Left lung (tissue), 10 donors: Measurements from ENCODE around the gene IFI6. TPM values are rescaled to one million over a fixed set of nuclear protein-coding genes. Genes with fewer than 3 reads are reported as not detected.

Experiments
- ATAC-seq: fragments of 200-7000 bp; cut with Tn5 transposase; one replicate; pipeline ENCODE4 v1.9.1; 2020; ENCODE audit warnings: moderate library complexity
- DNase-seq, 4 donors: peaks; one replicate each; pipeline ENCODE4 v3.0.0-alpha.2; 2013 to 2020
- H3K27ac ChIP-seq, 2 donors: fragments of 200-600 bp; sonication (generic) in 1 of 2; one replicate each; pipeline versions ENCODE4 v1.5.0 to v1.8.0; 2020 to 2021
- H3K27me3 ChIP-seq, 2 donors: fragments of 200-600 bp; sonication (generic) in 1 of 2; one replicate each; pipeline versions ENCODE4 v1.5.0 to v1.8.0; 2020 to 2021
- H3K36me3 ChIP-seq, 2 donors: fragments of 200-600 bp; sonication (generic) in 1 of 2; one replicate each; pipeline versions ENCODE4 v1.5.0 to v1.8.0; 2020 to 2021
- H3K4me1 ChIP-seq, 2 donors: fragments of 200-600 bp; one replicate each; pipeline ENCODE4 v1.8.0; 2021
- H3K4me3 ChIP-seq, 2 donors: fragments of 200-600 bp; sonication (generic) in 1 of 2; one replicate each; pipeline versions ENCODE4 v1.5.0 to v1.8.0; 2020 to 2021; ENCODE audit warnings: mild to moderate bottlenecking in 1 of 2
- H3K9me3 ChIP-seq, 2 donors: fragments of 200-600 bp; sonication (generic) in 1 of 2; one replicate each; pipeline versions ENCODE4 v1.5.0 to v1.8.0; 2020 to 2021
- CTCF ChIP-seq, 2 donors: fragments of 200-600 bp; sonication (generic) in 1 of 2; IDR thresholded peaks; one replicate each; pipeline versions ENCODE4 v1.5.0 to v1.8.0; 2021; ENCODE audit warnings: antibody characterized with exemption in 2 of 2
- intact Hi-C, 2 donors: fragments of 100-400 bp; cut with DNase I; formaldehyde crosslinking; loops; one replicate each; pipeline versions ENCODE4 v1.11.2 to v1.14.2; 2022
- polyA plus RNA-seq, 6 donors: library from polyadenylated mRNA; unstranded; fragments of 120-200 nt; gene quantifications; one replicate each; pipeline ENCODE4 v1.2.1, GENCODE V29; 2013; ENCODE audit not compliant: insufficient read length in 6 of 6
- total RNA-seq, 2 donors: library from RNA; stranded (reverse); fragmentation: NEBNext Ultra II Directional; extraction: Animal tissue kit (Norgen Biotek cat#: 25700); gene quantifications; one replicate each; pipeline ENCODE4 v1.2.1, GENCODE V29; 2021
- donor health status: DM: no; HTN: yes; CAD: no.
- donor health status: DM: no; HTN: no; CAD: no.

The IFI6 gene
- total and polyA plus RNA-seq, 8 donors = 27.4 to 341 (median 29.5) TPM

GRCh38 chr1:27661412-27662075, 10.4 kb downstream of the IFI6 start:
- H3K27ac ChIP-seq = no peak overlapping the region
- intact Hi-C loops = loop anchor here (2.0 to 10.0 kb wide), 3 partner anchors 51 to 257 kb away; no protein-coding TSS in a partner anchor
- H3K27me3 ChIP-seq = no peaks in the 10 kb centered on the region
- no peak overlapping the region for H3K4me3 ChIP-seq
- DNase-seq (peak in 1 of 4 donors; percentile 33), ATAC-seq (no peak)
- TF ChIP-seq CTCF (IDR thresholded peaks at IDR 0.05) = no peak
- no peaks in the 10 kb centered on the region for H3K9me3 ChIP-seq
- H3K4me1 ChIP-seq = peaks cover 5 to 54% of the 10 kb centered on the region in 2 donors
- peaks cover 0 to 11% of the 10 kb centered on the region in 2 donors for H3K36me3 ChIP-seq

GRCh38 chr1:27660300-27660835, 11.6 kb downstream of the IFI6 start:
- intact Hi-C loops = loop anchor here (5.0 to 10.0 kb wide), 2 partner anchors 53 to 256 kb away; no protein-coding TSS in a partner anchor
- no peak for TF ChIP-seq CTCF (IDR thresholded peaks at IDR 0.05)
- peaks cover 8 to 65% of the 10 kb centered on the region in 2 donors for H3K4me1 ChIP-seq
- DNase-seq = no peak
- H3K27me3 ChIP-seq = no peaks in the 10 kb centered on the region
- peak overlapping the region; percentile 39 to 56 for H3K4me3 ChIP-seq
- H3K36me3 ChIP-seq = no peaks in the 10 kb centered on the region
- H3K9me3 ChIP-seq = no peaks in the 10 kb centered on the region
- ATAC-seq = no peak
- peak overlapping the region; percentile 88 to 96 for H3K27ac ChIP-seq

GRCh38 chr1:27659497-27660299, 12.3 kb downstream of the IFI6 start:
- TF ChIP-seq CTCF (IDR thresholded peaks at IDR 0.05) = no peak
- Histone ChIP-seq H3K9me3 (no peaks in the 10 kb centered on the region), H3K4me1 (peaks cover 8 to 70% of the 10 kb centered on the region in 2 donors), H3K36me3 (no peaks in the 10 kb centered on the region), H3K27me3 (no peaks in the 10 kb centered on the region), H3K4me3 (peak overlapping the region; percentile 39 to 56), H3K27ac (peak overlapping the region; percentile 88 to 96)
- DNase-seq (peak; percentile 73 to 99 (median 92)), ATAC-seq (peak; percentile 89)
- intact Hi-C loops = loop anchor here (5.0 to 10.0 kb wide), 2 partner anchors 52 to 255 kb away; no protein-coding TSS in a partner anchor

- intact Hi-C loops = no loop called here
- H3K27me3 ChIP-seq = no peaks in the 10 kb centered on the region
- H3K27ac ChIP-seq = peak overlapping the region; percentile 88 to 96
- no peaks in the 10 kb centered on the region for H3K9me3 ChIP-seq
- no peak for TF ChIP-seq CTCF (IDR thresholded peaks at IDR 0.05)
- peaks cover 8 to 70% of the 10 kb centered on the region in 2 donors for H3K4me1 ChIP-seq
- H3K36me3 ChIP-seq = no peaks in the 10 kb centered on the region
- ATAC-seq (no peak), DNase-seq (peak in 1 of 4 donors; percentile 53)
- H3K4me3 ChIP-seq = peak overlapping the region in 1 of 2 donors; percentile 56
Observed at GRCh38 chr1:27658951-27659496, 13.0 kb downstream of the IFI6 start.
